HCT116 (cell line): ENCODE data around the gene ZNF20. TPM values are rescaled to one million over a fixed set of nuclear protein-coding genes. Genes with fewer than 3 reads are reported as not detected.

ENCODE experiments used
- ATAC-seq: fragments of 200-7000 bp; cut with Tn5 transposase; 2 replicates; pipeline ENCODE4 v1.9.1; 2020; ENCODE audit warnings: mild to moderate bottlenecking, moderate library complexity
- BruUV-seq: library from RNA; stranded (reverse); fragments of 400-500 nt; replicated peaks from 2 replicates; lab custom pipeline; 2021; lab: Mats Ljungman, UMichigan
- CTCF ChIA-PET: fragments of 300-600 bp; sonication (Branson Sonifier 250); formaldehyde crosslinking; loops from one replicate; lab custom pipeline; 2021; ENCODE audit warnings: antibody characterized with exemption; lab: Charles Lee
- POLR2A ChIA-PET: fragments of 300-600, 350-600 bp; sonication (Branson Sonifier 250); formaldehyde crosslinking; loops from one replicate; lab custom pipeline; 2021; ENCODE audit warnings: antibody characterized with exemption; lab: Charles Lee
- RAD21 ChIA-PET, 2 experiments: fragments of 300-600 bp; sonication (Branson Sonifier 250); formaldehyde crosslinking; loops; one replicate each; lab custom pipeline; 2023; ENCODE audit warnings: low total read pairs in 2 of 2; ENCODE audit not compliant: uncharacterized antibody in 2 of 2, unreplicated experiment in 2 of 2, low non-redundant PET in 1 of 2; lab: Charles Lee
- DNase-seq: peaks from one replicate; pipeline ENCODE4 v3.0.0-alpha.2; 2010; ENCODE audit warnings: low read depth, low spot score
- H2AFZ ChIP-seq: fragments of 200-600 bp; shearing (Covaris generic), sonication (generic); 2 replicates; pipeline ENCODE4 v1.6.1; 2017; ENCODE audit warnings: low read depth, mixed run types, mixed read lengths, antibody characterized with exemption, low read length; ENCODE audit not compliant: poor library complexity, severe bottlenecking
- H3K27ac ChIP-seq: 2 replicates; pipeline ENCODE4 v1.5.1; 2012; ENCODE audit warnings: low read depth, low read length
- H3K27me3 ChIP-seq: fragments of 200-600 bp; sonication (generic); 2 replicates; pipeline ENCODE4 v1.6.1; 2016; ENCODE audit warnings: mixed run types, low read length, mixed read lengths; ENCODE audit not compliant: insufficient read depth
- H3K36me3 ChIP-seq, 2 experiments: fragments of 200-500 bp in 1 of 2; fragments of 200-600 bp in 1 of 2; sonication (Bioruptor generic) in 1 of 2; sonication (generic) in 1 of 2; 2 replicates each; pipeline versions ENCODE4 v1.5.1 to v1.6.1; 2014 to 2016; ENCODE audit warnings: low read length in 2 of 2, inconsistent platforms in 1 of 2, mixed read lengths in 1 of 2, mixed run types in 1 of 2; ENCODE audit not compliant: insufficient read depth in 2 of 2, control insufficient read depth in 1 of 2
- H3K4me1 ChIP-seq, 2 experiments: fragments of 200-600 bp in 1 of 2; sonication (generic) in 1 of 2; 2 replicates each; pipeline versions ENCODE4 v1.5.1 to v1.6.1; 2012 to 2017; ENCODE audit warnings: low read length in 2 of 2, inconsistent platforms in 1 of 2, mild to moderate bottlenecking in 1 of 2, mixed read lengths in 1 of 2, mixed run types in 1 of 2, moderate library complexity in 1 of 2; ENCODE audit not compliant: insufficient read depth in 2 of 2, control insufficient read depth in 1 of 2
- H3K4me2 ChIP-seq: fragments of 200-600 bp; sonication (generic); 2 replicates; pipeline ENCODE4 v1.6.1; 2017; ENCODE audit warnings: mixed run types, low read length, mixed read lengths
- H3K4me3 ChIP-seq, 2 experiments: fragments of 200-600 bp in 1 of 2; sonication (generic) in 1 of 2; replicated peaks in 1 of 2; 2 replicates each; pipeline ENCODE4 v1.5.1; 2011 to 2016; ENCODE audit warnings: low read length in 2 of 2, control low read depth in 1 of 2, low read depth in 1 of 2, mild to moderate bottlenecking in 1 of 2, mixed read lengths in 1 of 2, mixed run types in 1 of 2
- H3K79me2 ChIP-seq: fragments of 200-600 bp; sonication (generic); 2 replicates; pipeline ENCODE4 v1.6.1; 2017; ENCODE audit warnings: mild to moderate bottlenecking, mixed run types, low read length, moderate library complexity, mixed read lengths; ENCODE audit not compliant: insufficient read depth
- H3K9ac ChIP-seq: fragments of 200-600 bp; sonication (generic); 2 replicates; pipeline ENCODE4 v1.6.1; 2016; ENCODE audit warnings: low read length, mixed read lengths
- H3K9me2 ChIP-seq: fragments of 200-600 bp; sonication (generic), shearing (Covaris generic); 2 replicates; pipeline ENCODE4 v1.6.1; 2017; ENCODE audit warnings: mixed run types, mild to moderate bottlenecking, moderate library complexity; ENCODE audit not compliant: insufficient read depth
- H3K9me3 ChIP-seq, 2 experiments: fragments of 200-500 bp in 1 of 2; fragments of 200-600 bp in 1 of 2; sonication (Bioruptor generic) in 1 of 2; sonication (generic) in 1 of 2; 2 replicates each; pipeline ENCODE4 v1.6.1; 2014 to 2017; ENCODE audit warnings: low read length in 2 of 2, mixed read lengths in 2 of 2, inconsistent platforms in 1 of 2, low read depth in 1 of 2, mild to moderate bottlenecking in 1 of 2, mixed run types in 1 of 2, moderate library complexity in 1 of 2; ENCODE audit not compliant: control insufficient read depth in 1 of 2, insufficient read depth in 1 of 2
- H4K20me1 ChIP-seq: fragments of 200-600 bp; sonication (generic), shearing (Covaris generic); 2 replicates; pipeline ENCODE4 v1.6.1; 2017; ENCODE audit warnings: mixed run types, mild to moderate bottlenecking, moderate library complexity; ENCODE audit not compliant: insufficient read depth
- ATF3 ChIP-seq: IDR thresholded peaks from 2 replicates; pipeline ENCODE4 v1.6.1; 2012
- CBX3 ChIP-seq: IDR thresholded peaks from 2 replicates; pipeline ENCODE4 v1.6.1; 2012; ENCODE audit warnings: low read depth
- CEBPB ChIP-seq: IDR thresholded peaks from 2 replicates; pipeline ENCODE4 v1.6.1; 2012; ENCODE audit warnings: low read depth
- CTCF ChIP-seq, 3 experiments: fragments of 200-600 bp in 1 of 3; sonication (generic) in 1 of 3; IDR thresholded peaks in 2 of 3; conservative IDR thresholded peaks in 1 of 3; 2 replicates each; pipeline ENCODE4 v1.5.1; 2012 to 2017; ENCODE audit warnings: low read depth in 2 of 3, low read length in 2 of 3, antibody characterized with exemption in 1 of 3, borderline replicate concordance in 1 of 3, control low read depth in 1 of 3, mild to moderate bottlenecking in 1 of 3, mixed read lengths in 1 of 3, mixed run types in 1 of 3, moderate library complexity in 1 of 3; ENCODE audit not compliant: insufficient read depth in 1 of 3
- MAX ChIP-seq: IDR thresholded peaks from 2 replicates; pipeline ENCODE4 v1.6.1; 2012
- POLR2AphosphoS5 ChIP-seq: IDR thresholded peaks from 2 replicates; pipeline ENCODE4 v1.6.1; 2011; ENCODE audit warnings: mild to moderate bottlenecking, low read depth, low read length, moderate library complexity
- RAD21 ChIP-seq: IDR thresholded peaks from 2 replicates; pipeline ENCODE4 v1.6.1; 2012; ENCODE audit warnings: low read depth, mild to moderate bottlenecking
- SIN3A ChIP-seq: IDR thresholded peaks from 2 replicates; pipeline ENCODE4 v1.6.1; 2012; ENCODE audit warnings: low read depth
- SP1 ChIP-seq: IDR thresholded peaks from 2 replicates; pipeline ENCODE4 v1.6.1; 2012; ENCODE audit warnings: low read depth
- TCF7L2 ChIP-seq: IDR thresholded peaks from 2 replicates; pipeline ENCODE4 v1.7.0; 2011; ENCODE audit warnings: borderline replicate concordance, inconsistent platforms; ENCODE audit not compliant: insufficient read depth, insufficient read length; ENCODE audit errors: extremely low read depth
- ZFX ChIP-seq: fragments of 450-650 bp; IDR thresholded peaks from 2 replicates; pipeline ENCODE4 v1.6.1; 2017
- intact Hi-C: fragments of 100-400 bp; cut with micrococcal nuclease; formaldehyde crosslinking; loops from 2 replicates; pipeline ENCODE4 v1.10.0; 2022
- total RNA-seq: library from RNA; stranded (reverse); gene quantifications from one replicate; pipeline ENCODE4 v1.2.1, GENCODE V29; 2021; ENCODE audit not compliant: unreplicated experiment

Gene ZNF20
- total RNA-seq, 1 experiment from 2014 or later: 1.0 TPM

- Histone ChIP-seq H3K4me3 (peak overlapping the region in 1 of 2 experiments; percentile 44; a peak in 1 of 4 replicates), H3K9me2 (no peaks in the 10 kb centered on the region), H3K9me3 (peaks cover 6 to 7% of the 10 kb centered on the region in 2 experiments; a peak in 2 of 4 replicates), H3K79me2 (no peaks in the 10 kb centered on the region), H3K4me2 (peak overlapping the region; percentile 60; the same call in 1 of the 2 replicates), H3K36me3 (no peaks in the 10 kb centered on the region), H3K27ac (no peak overlapping the region), H3K9ac (no peak overlapping the region), H2AFZ (no peak overlapping the region), H4K20me1 (no peaks in the 10 kb centered on the region), H3K27me3 (no peaks in the 10 kb centered on the region), H3K4me1 (no peaks in the 10 kb centered on the region)
- DNase-seq: no peak
- intact Hi-C loops: no loop called here
- BruUV-seq: no TSS peak
- no peak for TF ChIP-seq SP1
- no peak for TF ChIP-seq POLR2AphosphoS5
- no peak for TF ChIP-seq ZFX
- no peak for ATAC-seq
- ChIA-PET CTCF (no interaction called here), RAD21 (no interaction called here), POLR2A (no interaction called here)
Observed at GRCh38 chr19:12139269-12139668, 881 bp downstream of the ZNF20 start.

GRCh38 chr19:12137221-12137940 is 2.8 kb downstream of the ZNF20 start:
- ChIA-PET POLR2A (no interaction called here), RAD21 (no interaction called here), CTCF (no interaction called here)
- Histone ChIP-seq H4K20me1 (no peaks in the 10 kb centered on the region), H3K9ac (no peak overlapping the region), H3K4me2 (no peak overlapping the region), H3K9me3 (peaks cover 7 to 17% of the 10 kb centered on the region in 2 experiments; a peak in 2 of 4 replicates), H3K36me3 (no peaks in the 10 kb centered on the region), H3K79me2 (no peaks in the 10 kb centered on the region), H3K27ac (no peak overlapping the region), H3K4me1 (no peaks in the 10 kb centered on the region), H3K27me3 (no peaks in the 10 kb centered on the region), H3K4me3 (no peak overlapping the region), H2AFZ (no peak overlapping the region), H3K9me2 (no peaks in the 10 kb centered on the region)
- no peak for DNase-seq
- ATAC-seq: no peak
- intact Hi-C loops: no loop called here
- no peak for TF ChIP-seq ZFX
- no peak for TF ChIP-seq ATF3
- peak in 2 of 3 experiments; percentile 12 to 30; a peak in 1 of 6 replicates for TF ChIP-seq CTCF (IDR thresholded peaks at IDR 0.05 in 2 of 3, conservative IDR thresholded peaks at IDR 0.05 in 1 of 3; ENCODE audit: borderline replicate concordance in 1 of 3, insufficient read depth in 1 of 3, low read depth in 2 of 3, low read length in 2 of 3)
- TF ChIP-seq POLR2AphosphoS5: no peak
- no peak for TF ChIP-seq MAX
- TF ChIP-seq SIN3A: no peak
- TF ChIP-seq TCF7L2: no peak
- peak; percentile 21; the same call in 1 of the 2 replicates for TF ChIP-seq RAD21
- TF ChIP-seq CEBPB: no peak
- no peak for TF ChIP-seq CBX3
- BruUV-seq: no TSS peak
